Subcutaneous adipose tissue (tissue), 4 donors: ENCODE measurements around the gene HRH1. TPM values are rescaled to one million over a fixed set of nuclear protein-coding genes. Genes with fewer than 3 reads are reported as not detected.

Experiments used
- total RNA-seq, 4 donors: library from RNA; depleted of rRNA; stranded (reverse); fragments of >200 nt; gene quantifications; one replicate each; pipeline ENCODE4 v1.1.0, GENCODE V29; 2016
- TF ChIP-seq, protein P1 (sequence below): fragments of 450-650 bp; IDR thresholded peaks from one replicate; pipeline ENCODE4 v1.5.1; 2016; ENCODE audit warnings: low read depth, mild to moderate bottlenecking, control low read depth, antibody characterized with exemption, moderate library complexity

The HRH1 gene
- total RNA-seq, 4 donors from 2014 or later: 3.2 to 8.4 (median 4.9) TPM

DNA sequence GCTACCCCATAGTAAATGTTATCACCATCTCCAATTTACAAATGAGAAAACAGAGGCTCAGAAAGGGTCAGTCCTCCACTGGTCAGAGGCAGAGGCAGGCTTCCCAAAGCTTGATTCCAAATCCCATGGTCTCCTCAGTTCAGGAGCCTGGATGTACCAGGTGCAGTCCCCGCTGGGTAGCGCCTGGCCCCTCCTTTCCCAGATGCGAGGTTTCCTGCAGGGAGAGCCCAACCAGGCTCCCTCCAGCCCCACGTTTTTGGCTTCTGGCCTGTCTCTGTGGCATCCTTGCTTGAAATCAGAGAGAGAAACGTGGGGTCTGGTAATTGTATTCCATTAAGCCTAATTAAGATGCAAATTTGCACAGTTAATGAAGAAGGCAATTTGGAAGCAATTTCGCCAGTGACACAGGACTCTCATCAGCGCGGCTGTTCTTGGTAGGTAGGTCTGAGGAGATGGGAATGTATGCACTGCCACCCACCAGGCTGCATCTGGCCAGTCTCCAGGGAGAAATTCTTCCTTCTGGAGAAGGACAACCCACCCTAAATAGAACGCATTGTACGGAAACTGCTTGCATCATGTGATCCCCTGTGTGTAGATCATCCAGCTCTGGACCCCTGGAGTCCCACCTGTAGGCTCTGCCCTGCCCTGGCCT, 50.5 kb downstream of the HRH1 start:
- TF ChIP-seq, protein P1, sequence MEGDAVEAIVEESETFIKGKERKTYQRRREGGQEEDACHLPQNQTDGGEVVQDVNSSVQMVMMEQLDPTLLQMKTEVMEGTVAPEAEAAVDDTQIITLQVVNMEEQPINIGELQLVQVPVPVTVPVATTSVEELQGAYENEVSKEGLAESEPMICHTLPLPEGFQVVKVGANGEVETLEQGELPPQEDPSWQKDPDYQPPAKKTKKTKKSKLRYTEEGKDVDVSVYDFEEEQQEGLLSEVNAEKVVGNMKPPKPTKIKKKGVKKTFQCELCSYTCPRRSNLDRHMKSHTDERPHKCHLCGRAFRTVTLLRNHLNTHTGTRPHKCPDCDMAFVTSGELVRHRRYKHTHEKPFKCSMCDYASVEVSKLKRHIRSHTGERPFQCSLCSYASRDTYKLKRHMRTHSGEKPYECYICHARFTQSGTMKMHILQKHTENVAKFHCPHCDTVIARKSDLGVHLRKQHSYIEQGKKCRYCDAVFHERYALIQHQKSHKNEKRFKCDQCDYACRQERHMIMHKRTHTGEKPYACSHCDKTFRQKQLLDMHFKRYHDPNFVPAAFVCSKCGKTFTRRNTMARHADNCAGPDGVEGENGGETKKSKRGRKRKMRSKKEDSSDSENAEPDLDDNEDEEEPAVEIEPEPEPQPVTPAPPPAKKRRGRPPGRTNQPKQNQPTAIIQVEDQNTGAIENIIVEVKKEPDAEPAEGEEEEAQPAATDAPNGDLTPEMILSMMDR: no peak

DNA sequence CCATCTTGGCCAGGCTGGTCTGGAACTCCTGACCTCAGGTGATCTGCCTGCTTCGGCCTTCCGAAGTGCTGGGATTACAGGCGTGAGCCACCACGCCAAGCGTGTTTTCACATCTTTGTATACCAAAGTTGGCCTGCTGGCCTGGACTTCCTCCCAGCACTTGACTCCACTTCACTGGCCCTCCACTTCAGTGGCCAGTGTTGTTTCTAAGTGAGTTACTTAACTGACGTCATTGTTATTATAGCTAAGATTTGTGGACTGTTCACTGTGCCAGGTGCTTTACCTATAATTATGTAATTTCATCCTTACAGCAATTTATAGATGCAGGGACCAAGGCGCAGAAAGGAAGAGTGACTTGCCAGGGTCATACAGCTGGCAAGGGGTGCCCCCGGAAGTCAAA, 52.0 kb downstream of the HRH1 start:
- TF ChIP-seq, protein P1: no peak

DNA sequence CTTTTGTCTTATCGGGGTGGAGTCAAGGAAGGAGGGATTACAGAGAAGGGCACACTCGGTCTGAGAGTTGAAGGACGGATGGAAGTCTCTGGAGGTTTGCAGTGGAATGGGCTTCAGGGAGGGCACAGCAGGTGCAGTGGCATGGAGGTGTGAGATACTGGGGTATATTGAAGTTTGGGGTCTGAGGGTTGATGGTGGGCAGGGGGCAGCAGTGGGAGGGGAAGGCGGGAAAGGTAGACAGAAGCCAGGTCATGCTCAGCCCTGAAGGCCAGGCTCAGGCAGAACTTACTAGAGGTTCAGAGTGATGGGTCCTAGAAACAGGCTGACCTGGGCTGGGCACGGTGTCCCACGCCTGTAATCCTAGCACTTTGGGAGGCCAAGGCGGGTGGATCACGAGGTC, 52.7 kb downstream of the HRH1 start:
- TF ChIP-seq, protein P1: no peak

DNA sequence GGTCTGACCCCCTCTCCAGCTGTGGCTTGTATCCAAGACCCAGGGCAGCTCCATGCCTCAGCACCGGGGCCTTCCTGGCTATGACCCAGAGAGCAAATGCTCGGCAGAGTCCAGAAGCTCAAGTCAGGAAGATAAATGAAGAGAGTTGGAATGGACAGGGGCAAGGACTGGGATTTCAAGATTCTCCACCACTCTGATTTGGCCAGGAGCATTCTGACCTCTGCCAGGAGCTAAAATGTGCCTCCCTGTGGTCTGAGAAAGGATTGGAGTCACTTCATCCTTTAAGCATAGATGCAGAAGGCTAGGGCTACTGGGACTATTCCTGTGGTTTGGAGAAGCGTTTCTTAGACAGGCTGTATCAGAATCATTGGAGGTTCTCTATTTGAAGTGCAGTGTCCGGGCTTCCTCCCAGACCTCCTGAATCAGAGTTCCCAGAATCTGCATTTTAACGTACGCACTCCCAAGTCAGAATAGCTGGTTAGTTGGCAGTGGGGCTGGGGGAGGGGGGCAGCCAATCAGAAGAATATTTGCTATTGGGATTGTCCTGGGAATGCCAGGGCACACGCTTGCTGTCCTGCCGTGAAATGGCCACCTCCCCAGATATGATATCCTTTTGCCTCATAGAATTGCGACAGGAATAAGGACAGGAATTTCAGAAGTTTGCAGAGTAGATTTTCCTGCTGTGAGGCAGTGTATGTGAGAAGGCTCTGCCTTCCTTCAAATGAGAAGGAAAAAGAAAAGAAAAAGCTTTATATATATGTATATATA, 57.4 kb downstream of the HRH1 start:
- TF ChIP-seq, protein P1: no peak

DNA sequence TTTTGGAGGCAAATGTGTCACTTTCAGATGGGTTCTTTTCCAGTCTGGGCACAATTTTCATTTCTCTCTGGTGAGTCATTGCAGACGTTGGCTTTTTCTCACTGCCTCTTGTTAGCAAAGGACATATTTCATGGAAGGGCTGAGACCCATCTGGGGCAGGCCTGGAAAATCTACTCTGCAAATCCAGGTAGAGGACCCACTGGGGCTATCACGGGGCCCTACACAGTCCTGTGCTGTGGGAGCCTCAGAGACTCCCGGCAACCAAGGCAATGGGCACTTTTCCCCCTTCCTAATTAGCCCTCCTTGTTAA, 58.0 kb downstream of the HRH1 start:
- TF ChIP-seq, protein P1: no peak

DNA sequence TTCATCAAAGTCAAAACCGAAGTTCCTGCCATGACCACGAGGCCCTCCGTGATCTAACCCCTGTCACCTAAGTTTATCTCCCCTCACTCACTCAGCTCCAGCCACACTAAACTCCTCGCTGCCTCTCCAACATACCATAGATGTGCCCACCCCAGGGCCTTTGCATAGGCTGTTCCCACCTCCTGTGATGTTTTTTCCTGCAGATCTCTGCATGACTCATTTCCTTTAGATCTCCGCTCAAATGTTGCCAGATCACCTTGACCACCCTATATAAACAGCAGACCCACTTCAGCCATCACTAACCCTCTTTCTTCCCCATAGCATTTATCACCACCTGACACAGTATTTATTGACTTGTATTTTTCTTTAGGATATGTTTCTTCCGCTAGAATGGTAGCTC, 58.5 kb downstream of the HRH1 start:
- TF ChIP-seq, protein P1: no peak

DNA sequence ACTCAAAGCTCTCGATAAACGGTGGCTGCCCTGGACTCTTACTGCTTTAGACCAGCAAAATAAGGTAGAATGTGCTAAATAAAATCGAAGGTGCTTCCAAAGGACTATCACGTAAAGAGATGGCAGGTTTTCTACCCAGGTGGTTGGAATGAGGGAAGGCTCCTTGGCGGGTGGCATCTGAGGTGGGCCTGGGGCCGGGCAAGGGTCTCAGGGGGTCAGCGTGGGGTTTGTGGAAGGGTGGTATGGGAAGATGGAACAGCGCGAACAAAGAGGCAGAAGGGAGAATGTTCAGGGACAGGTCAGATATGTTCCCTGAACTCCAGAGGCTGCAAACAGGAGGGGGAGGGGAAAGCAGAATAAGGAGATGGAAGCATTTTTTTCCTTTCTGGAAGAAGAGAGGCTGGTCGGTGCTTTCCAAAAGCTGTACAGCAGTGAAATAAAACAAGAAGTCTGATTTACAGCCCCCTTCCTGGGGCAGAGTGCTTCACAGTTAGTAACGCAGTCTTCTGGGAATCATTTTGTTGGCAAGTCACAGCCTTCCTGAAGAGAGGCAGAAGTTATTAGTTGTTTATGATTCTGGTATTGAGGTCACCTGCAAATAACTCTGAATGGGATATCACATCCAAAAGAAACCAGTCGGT, 59.6 kb downstream of the HRH1 start:
- TF ChIP-seq, protein P1: no peak
